ENCODE measurements around the gene SYNGR4.

GRCh38 chr19:48382286-48382685 lies 18.1 kb downstream of the SYNGR4 start:
- TF ChIP-seq CTCF (conservative IDR thresholded peaks at IDR 0.05; ENCODE audit: low read depth, low read length) = no peak
- no peak for TF ChIP-seq EZH2 (IDR thresholded peaks at IDR 0.05; ENCODE audit: borderline replicate concordance, low read depth, low read length, poor library complexity, severe bottlenecking)
